Activated gamma-delta T cell treated with Interleukin-2 at 50 U/mL for 16 hours (primary cell): ENCODE data around the gene SLC22A23.

Experiments used
- DNase-seq: peaks from one replicate; pipeline ENCODE4 v3.0.0-alpha.2; 2020

SLC22A23 gene

DNA sequence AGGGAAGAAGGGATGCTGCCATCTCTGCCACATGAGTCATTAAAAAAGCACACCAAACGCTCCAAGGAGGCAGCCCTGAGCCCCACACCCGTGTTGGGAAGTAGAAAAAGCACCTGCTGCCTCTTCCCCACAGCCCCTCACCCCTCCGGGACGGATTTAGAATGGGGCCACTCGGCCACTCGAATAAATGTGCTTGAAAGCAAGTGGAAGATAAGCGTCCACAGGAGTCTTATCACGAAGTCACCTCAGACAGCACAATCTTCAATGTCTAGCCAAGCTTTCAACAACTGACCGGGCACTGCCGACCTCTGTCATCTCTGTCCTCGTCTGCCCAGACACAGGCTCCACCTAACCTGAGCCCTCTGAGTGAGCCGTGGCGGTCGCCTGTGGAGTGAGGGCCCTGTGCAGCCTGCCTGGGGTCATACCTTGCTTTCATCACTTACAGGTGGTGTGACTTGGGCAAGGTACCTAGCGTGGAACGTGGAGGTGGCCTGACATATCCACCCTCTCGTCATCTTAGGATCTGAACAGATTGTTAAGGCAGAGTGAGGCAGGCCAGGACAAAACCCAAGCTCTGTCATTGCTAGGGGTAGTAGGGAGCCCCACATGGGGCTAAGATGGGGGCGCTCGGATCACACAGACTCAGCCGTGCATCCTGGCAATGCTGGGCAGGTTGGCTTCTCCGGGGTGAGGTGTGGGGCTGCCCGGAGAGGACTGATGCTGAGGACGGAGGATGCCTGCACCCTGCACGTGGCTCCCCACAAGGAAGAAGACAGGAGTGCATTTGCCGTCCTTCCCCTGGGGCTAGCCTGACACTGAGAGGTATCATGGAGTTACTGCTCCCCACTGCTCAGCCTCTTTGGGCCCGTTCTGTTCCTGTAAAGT, 163.3 kb downstream of the SLC22A23 start:
- no peak for DNase-seq

DNA sequence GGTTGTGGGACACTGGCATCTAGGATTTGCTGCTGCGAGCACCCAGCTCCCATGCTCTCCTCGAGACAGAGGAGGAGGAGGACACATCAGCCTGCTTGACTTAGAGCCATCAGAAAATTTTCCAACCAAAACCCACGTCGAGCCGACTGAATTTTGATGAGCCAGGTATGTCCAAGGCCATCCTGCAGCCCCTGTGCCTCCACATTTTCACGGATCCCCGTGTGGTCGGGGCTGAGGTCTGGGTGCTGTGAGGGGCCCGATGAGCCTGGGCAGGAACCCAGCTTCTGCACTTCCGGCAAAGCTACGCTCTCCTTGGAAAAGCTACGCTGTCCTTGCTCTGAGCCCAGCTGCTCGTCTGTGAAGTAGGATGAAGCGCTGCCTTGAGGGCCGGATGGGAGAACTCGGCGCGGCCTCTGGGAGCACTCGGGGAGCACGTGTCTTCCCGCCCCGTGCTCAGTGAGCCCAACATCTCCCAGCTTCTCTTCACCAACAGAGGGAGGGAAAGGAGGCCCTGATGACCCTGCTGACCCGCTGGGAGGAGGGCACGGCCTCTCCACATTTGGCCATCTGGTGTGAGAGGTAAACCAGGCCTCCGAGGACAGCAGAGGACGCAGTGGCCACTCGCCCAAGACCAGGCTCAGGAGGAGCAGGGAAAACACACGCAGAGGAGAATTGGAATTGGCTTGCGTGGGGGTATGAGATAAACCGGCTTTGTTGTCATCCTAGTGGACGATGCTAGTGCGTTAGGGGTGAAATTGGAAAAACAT, 164.2 kb downstream of the SLC22A23 start:
- no peak for DNase-seq

DNA sequence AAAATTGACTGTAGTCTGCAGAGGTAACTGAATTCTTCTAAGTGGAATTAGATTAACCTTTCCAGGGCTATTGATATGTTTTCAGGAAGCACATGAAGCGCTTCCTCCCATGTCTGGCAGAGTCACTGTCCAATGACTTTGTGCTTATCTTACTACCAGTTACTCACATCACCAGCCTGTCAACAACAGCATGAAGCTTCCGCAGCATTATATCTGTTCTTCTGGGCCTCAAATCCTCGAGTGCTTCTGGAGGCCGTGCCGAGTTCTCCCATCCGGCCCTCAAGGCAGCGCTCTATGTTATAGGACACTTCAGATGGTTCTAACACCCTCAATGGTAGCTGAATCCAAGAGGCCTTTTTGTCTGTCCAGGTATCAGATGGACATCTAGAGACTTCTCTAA, 164.9 kb downstream of the SLC22A23 start:
- no peak for DNase-seq

DNA sequence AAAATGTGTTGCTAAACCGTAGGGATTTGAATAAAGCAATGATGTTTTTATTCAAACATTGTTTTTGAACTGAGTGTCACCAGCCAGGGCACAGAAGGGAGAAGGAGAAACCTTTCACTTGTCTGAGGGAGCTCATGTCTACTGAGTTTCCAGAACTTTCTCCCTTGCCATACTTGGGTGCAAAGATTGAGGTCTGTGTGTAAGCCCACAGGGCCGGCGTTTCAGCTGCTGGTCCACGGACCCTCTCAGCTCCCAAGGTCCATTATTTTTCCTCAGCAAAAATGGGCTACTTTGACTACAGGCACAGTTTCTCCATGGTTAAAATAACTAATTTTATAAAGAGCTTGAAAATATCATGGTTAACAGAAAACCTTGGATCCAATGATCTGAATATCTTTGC, 165.5 kb downstream of the SLC22A23 start:
- DNase-seq = no peak

DNA sequence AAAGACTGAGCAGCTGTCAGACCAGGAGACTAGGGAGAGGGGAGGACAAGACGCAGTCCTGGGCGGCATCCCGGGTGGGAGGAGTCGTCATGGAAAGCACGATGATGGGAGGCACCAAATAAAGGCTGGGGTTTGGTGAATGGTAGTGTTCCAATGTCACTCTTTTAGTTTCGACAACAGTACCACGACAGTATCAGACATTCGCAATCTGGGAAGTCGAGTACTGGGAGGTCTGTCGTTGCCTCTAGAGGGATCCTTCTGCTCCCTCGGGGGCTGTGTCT, 166.0 kb downstream of the SLC22A23 start:
- DNase-seq = no peak

DNA sequence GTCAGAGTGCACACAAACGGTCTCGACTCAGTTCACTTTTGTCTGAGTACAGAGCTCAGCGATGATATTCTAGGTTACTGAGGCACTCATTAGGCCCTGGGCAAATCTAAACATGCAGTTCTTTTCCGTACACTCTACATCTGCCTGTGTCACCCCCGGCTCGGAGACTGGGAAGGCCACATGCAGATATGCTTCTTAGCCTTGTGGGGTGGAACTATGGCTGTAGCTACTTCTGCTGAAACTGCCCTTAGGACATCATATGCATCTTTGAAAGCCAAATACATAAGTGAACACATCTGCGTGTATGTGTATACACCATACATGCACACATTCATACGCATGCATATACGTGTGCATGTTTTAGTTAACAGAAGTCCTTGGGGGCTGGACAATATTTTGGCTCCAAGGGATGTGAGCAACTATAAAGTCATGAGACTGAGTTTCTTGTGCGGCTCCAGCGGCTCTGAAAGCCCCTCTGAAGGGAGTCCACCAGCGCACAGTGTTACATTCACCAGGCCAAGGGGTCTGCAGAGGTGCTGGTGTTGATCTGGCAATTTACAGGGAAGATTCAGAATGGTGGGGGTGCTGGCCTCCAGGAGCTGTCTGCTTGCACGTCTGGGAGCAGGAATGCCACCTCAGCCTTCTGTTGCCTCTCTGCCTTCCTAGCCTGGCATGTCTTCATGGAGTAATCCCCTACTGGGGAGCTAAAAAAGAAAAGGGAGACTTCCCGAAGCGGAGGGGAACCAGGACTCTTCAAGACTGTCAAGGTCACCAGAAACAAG, 166.5 kb downstream of the SLC22A23 start:
- no peak for DNase-seq

DNA sequence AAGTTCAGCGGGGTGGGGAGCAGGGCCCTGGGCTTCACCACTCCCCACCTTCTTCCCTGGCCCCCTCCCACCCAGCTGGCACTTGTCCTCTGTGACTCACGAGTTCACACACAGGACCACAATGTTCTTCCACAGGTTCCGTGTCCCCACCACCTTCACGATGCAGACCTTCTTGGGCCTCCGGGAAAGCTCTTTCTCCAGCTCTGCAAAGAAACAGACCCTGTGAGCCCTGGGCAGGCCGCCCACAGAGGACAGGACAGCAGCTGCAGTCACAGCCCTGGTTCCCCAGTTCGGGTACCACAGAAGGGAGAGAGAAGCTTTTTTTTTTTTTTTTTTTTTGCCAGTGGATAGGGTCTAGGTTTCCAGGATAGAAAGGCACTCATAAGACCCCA, 167.2 kb downstream of the SLC22A23 start:
- DNase-seq = no peak

DNA sequence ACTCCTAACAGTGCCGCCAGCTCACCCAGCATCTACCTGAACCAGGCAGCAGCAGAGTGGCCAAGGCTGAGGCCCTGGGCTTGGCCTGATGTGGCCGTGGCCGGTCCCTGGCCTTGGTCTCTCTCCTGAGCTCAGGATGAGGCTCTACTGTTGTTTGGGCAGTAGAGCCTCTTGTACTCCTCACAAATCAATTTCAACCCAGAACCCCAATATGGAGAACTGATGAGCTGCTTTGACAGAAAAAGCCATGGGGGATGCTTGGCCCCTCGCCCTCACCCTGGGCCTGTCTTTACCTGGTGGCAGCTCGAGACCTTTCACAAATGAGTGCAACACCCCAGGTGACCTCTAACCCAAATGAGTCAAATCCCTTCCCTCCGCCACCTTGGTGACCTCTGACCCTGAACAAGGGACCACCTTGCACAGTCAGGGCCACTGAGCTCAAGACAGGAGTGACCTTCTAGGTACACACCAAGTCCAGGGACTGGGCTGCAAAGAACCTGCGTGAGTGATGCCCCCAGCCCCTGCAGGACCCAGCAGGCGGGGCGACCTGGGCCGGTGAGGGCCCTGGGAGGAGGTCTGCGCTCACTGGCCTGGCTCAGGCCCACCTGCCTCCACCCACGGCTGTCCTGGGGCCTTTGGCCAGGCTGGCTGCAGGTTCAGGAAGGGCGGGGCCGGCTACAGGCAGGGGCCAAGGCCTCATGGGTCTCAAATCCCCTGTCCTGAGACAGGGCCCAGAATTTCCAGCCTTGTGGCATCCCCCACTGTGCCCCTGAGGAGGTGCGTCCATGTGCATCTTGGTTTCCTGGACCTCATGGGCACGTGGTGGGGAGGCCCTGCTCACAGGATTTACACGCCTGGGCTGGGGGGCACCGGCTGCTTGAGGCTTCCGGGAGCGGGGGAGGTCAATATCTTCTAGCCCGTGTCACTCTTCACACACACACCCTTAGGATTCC, 167.9 kb downstream of the SLC22A23 start:
- no peak for DNase-seq

DNA sequence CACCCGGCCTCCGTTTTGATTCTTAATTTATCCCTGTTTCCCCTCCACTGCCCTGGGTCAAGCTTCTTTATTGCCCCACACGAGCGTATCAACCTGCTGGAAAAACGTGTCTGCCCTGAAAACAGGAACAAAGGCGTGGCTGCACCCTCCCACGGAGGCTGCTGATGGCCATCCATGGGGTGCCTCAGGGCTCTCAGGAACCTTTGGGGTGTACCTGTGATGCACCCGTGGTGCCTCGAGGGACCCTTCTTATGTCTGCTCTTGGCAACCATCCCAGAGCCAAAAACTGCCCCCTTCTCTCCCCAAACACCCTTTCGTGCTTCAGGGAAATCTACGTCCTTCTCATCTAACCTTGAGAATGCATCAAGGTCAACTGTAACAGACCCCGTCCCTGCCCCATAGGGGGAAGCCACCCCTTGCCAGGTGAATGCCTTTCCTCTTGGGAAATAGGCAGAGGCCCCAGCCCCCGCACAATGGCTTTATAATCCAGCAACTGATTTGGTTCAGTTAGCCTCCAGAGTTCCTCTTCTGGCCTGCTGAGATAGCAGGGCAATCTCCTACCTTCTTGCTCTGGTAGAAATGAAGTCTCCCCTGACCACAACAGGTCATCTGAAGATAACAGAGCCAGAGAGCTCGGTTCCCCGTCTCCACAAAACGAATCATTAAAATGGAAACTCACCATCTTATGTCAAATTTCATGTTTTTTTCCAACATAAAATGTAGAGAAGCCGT, 168.7 kb downstream of the SLC22A23 start:
- no peak for DNase-seq

DNA sequence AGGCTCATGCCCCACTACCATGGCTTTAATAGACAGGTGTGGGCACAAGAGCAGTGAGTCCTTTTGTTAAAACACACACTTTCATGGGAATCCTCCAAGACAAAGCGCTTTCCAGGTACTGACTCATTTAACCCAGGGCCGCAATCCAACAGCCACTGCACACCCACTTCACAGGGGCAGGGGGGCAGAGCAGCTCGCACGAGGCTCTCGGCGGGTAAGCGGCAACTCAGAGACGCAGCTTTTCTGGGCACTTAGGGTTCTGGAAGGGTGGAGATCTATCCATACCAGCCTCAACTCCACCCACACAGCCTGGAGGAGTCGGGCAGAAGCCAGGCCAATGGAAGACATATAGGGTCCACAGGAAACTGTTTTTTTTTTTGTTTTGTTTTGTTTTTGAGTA, 169.5 kb downstream of the SLC22A23 start:
- no peak for DNase-seq

DNA sequence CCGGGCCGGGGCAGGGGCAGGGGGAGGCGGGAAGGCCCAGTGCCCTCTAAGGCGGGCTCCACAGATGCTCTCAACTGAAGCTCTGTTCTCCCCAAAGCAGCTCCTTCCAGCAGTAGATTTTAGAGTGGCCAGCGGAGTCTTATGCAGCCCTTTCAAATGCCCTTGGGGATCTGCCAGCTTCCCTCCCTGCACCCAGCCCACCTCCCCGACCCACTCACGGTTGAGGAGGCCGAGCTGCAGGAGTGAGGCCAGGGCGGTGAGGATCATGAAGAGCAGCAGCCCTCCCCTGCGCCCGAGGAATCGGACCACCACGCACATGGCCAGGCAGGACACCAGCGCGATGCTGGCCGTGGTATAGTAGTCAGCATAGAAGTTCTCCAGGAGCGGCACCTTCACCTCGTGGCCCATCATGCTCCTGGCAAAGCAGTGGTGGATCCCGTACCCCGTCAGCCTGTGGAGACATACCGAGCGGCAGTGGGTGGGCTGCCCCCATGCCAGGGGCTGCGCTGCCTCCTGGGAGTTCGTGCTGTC, 170.1 kb downstream of the SLC22A23 start:
- no peak for DNase-seq

DNA sequence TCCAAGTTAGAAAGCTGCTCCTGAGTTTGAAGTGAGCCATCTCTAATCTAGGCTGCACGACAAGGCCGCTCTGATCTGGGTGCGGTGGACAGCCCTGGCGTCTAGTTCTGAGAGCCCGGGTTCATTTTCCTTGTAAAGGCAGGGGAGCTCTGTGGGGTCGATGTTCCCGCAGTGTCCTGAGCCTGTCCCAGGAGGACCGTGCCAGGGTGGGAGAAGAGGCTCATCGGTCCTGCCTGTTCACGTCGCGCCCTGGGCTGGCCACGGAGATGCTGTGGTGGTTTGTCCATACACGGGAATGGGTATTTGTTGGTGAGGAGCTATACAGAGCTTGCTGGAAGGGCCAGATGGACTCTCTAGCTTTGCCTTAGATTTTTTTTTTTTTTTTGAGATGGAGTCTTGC, 171.1 kb downstream of the SLC22A23 start:
- DNase-seq = no peak

DNA sequence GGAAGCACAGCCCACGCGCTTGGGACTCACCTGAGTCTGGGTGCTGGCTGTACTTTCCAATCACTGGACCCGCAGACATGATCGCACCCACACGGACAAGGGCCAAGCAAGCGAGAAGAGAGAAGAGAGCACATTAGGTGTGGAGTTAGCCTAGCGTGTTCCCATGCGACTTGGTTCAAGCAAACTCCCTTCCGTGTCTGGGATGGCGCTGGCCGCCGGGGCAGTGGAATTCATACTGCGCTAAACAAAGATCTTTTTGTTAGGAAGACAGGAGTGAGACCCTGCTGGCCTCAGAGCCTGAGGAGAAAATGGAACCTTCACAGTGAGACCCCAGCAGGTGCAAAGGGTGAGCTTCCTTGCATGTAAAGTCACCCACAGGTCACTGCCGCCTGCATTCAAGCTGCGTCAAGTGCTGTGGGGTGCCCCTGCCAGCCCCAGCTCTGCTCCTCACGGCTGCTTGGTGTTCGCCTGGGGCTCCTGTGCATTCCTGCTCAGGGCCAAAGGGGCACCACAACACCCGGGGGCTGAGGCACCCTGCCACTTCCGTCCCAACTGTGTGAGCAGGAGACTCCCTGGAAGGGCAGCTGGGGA, 171.7 kb downstream of the SLC22A23 start:
- DNase-seq = no peak

DNA sequence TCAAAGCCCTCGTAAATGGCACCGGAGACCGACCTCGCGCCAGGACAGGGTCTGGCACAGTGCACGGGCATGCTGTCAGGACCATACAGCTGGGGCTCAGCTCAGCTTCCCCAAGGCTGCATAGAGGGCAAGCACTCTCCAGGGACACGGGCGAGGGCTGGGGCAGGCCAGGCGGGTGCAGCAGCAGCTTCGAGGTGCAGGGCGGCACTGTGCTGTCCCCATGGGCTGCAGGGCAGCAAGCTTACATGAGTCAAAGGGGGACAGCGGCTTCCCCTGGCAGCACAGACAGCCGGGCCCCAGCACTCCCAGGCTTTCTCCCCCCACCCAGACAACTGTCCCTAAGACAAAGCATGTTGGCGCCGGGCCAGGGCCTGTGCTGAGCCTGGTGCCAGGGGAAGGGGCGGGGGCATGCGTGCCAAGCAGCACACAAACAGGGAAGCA, 172.4 kb downstream of the SLC22A23 start:
- DNase-seq = no peak

DNA sequence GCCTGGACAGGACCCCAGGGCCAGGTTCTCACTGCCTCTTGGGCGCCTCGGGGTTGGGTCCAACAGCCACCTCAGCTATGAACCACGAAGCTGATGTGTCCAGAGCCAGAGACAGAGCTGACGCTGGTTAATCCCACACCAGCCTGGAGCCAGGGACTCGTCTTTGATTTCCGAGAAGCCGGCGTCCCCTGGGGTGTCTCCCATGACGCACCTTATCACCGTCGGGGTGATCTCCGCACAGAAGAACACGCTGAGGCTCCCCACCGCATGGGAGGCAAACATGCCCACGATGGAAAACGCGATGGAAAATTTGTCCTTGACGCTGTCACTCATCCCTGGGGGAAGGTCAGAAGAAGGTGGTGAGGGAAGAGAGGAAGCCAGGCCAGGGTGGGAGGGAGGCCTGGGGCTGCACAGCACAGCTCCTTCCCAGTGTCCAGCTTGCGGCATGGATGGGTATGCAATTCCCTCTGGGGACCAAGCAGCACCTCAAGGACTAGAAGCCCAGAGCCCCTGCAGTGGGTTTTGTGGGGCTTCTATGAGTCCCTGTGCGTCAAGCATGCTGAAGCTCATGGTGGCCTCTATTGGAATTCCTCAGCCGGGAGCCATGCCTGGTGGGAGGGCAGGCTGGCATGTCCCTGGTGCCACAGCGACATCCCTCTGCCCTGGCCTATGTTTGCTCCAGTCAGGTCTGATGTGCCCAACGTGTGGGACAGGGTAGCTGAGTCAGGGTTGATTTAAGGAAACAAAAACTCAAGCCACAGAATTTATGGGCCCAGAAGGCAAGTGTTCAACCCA, 173.0 kb downstream of the SLC22A23 start:
- DNase-seq = no peak

DNA sequence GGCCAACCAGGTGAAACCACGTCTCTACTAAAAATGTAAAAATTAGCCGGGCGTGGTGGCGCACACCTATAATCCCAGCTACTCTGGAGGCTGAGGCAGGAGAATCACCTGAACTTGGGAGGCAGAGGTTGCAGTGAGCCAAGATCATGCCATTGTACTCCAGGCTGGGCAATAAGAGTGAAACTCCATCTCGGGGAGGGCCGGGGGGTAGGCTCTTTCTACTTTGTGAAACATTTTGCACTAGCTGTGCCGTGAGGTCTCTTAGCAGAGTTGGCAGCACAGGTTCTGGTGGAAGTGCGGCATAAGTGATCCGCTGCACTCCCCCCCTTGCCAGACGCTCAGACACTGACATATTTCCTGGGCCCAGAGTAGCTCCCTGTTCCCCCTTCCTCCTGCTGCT, 173.6 kb downstream of the SLC22A23 start:
- DNase-seq = no peak

DNA sequence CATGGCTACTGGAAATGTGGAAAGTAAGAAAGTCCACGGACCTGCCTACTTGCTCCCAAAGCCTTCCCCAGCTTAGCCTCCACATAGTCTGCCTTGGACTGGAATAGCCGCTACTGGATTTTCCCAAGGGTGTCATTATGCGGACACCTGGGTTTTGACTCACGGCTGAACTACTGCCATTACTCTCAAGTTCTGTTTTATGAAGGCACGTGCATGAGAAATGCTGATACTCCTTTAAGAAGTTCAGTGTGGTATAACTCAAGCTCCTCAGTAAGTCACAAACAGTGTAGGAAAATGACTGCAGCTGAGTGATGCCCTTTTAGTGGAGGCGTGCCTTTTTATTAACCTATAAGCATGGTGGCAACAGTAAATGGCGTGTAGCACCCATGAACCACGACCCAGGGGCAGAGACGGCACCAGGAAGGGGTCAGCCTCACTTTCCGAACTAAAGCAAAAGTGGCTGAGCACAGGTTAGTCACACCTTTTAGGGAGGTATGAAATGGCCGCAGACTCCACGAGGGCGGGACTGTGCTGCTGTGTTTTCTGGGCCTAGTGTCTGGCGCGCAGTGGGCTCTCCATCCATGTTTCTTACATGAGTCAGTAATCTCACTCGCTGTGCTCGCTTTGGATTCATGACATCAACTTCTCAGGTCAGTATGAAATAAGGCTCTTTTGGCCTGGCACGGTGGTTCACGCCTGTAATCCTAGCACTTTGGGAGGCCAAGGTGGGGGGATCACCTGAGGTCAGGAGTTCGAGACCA, 174.2 kb downstream of the SLC22A23 start:
- DNase-seq = no peak

DNA sequence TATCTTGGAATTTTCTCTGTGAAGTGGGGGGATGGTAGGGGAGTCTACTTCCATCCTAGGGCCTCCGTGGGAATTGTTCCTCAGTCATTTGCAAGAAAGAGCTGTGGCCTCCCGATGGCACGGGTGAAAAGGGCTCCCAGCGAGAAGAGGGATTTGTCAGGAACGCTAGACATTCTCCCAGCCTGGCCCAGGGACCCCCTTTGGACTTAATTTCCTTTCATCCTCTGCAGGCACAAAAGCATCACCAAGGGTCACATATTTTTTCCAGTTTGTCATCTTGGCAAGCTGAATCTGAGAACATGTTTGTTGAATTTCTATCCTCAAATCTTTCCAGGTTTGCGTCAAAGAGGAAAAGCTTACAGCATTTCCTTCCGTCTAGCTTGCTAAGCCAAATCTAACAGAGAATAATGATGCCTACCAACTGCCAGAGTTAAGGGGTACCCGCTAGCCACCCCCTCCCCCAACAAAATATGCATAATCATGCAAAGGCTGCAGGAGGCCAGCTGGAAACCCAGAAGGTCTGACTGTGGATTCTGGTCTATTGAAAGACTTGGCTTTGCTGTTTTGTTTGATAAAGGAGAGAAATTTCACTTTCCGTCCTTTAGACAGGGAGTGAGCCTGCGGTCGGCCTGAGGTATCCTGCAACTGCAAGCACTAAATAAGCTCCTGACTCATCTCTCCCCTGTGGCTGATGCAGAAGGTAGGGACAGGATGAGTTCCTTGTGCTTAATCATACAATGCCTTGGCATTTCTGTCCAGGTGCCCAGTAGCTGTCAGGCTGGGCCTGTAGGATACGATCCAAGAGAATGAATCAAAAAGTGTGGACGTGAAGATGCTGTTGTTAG, 175.0 kb downstream of the SLC22A23 start:
- DNase-seq = no peak
